Measurements from ENCODE around the gene ABCC1.

Gene ABCC1

DNA sequence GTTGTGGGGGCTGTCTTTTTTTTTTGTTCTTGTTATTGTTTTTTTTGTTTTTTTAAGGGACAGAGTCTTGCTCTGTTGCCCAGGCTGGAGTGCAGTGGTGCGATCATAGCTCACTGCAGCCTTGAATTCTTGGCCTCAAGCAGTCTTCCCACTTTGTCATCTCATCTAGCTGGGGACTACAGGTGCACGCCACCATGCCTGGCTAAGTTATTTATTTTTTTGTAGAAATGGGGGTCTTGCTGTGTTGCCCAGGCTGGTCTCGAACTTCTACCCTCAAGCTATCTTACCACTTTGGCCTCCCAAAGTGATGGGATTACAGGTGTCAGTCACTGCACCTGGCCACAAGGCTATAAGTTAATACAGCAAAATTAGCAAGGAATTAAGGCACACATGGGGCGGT lies 101.7 kb downstream of the ABCC1 start:
- DNase-seq, result no peak

DNA sequence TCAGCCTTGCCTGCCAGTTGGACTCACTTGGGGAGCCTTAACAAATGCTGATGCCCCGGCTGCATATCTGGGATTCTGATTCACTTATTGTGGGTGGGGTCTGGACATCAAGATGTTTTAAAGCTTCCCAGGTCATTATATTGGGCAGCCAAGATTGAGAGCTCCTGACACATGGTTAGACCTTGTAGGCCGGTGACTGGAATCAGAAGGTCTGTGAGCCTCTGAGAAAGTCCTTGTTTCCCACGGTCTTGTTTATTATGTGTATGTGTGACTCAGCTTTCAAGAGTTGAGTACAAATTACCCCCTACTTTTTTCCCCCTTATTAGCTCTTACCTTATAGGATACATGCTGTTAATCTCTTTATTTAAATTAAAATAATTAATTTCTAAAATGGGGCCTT lies 103.5 kb downstream of the ABCC1 start:
- no peak for DNase-seq

DNA sequence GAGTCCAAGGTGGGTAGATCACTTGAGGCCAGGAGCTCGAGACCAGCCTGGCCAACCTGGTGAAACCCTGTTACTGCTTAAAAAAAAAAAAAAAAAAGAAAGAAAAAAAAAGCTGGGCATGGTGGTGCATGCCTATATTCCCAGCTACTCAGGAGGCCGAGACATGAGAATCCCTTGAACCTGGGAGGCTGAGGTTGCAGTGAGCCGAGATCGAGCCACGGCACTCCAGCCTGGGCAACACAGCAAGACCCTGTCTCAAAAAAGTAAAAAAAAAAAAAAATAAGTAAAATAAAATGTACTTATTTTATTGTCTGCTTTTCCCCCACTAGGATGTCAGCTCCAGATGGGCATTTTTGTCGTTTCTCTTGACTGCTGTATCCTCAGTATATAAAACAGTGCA lies 107.7 kb downstream of the ABCC1 start:
- no peak for DNase-seq

DNA sequence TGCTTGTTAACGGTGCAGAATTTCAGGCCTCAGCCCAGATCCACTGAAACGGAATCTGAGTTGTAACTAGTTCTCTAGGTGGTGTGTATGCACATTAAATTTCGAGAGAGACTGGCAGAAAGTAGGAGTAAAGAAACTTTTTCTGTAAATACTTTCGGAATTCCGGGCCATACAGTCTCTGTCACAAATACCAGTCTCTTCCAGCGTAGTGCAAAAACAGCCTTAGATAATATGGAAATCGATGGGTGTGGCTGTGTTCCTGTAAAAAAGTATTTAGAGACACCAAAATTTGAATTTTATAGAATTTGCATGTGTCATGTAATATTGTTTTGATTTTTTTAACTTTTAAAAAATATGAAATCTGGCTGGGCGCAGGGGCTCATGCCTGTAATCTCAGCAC lies 109.7 kb downstream of the ABCC1 start:
- no peak for DNase-seq

DNA sequence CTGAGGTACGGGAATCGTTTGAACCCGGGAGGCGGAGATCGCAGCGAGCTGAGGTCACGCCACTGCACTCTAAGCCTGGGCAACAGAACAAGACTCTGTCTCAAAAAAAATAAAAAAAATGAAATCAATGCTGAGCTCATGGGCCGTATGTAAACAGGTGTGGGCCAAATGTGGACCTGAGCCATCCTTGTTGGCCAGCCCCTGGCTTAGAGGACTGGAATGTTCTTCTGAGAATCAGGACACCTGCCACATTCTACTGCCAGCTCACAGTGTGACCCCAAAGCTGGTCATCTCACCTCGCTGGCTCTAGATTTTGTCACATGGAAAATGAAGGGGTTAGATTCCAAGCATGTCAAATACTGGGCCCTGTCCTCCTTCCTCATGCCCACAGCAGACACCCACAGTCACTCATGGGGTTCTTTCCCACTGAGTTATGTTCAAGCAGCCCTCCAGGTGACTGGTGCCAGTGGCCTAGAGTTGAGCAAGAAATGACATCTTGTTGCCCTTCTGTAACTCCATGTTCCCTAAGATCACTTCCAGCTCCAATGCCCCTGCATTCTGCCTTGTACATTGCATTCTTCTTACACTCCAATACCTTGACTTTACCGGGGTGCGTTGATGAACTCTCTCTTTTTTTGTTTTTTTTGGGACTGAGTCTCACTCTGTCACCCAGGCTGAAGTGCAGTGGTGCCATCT lies 110.6 kb downstream of the ABCC1 start:
- DNase-seq, result no peak

DNA sequence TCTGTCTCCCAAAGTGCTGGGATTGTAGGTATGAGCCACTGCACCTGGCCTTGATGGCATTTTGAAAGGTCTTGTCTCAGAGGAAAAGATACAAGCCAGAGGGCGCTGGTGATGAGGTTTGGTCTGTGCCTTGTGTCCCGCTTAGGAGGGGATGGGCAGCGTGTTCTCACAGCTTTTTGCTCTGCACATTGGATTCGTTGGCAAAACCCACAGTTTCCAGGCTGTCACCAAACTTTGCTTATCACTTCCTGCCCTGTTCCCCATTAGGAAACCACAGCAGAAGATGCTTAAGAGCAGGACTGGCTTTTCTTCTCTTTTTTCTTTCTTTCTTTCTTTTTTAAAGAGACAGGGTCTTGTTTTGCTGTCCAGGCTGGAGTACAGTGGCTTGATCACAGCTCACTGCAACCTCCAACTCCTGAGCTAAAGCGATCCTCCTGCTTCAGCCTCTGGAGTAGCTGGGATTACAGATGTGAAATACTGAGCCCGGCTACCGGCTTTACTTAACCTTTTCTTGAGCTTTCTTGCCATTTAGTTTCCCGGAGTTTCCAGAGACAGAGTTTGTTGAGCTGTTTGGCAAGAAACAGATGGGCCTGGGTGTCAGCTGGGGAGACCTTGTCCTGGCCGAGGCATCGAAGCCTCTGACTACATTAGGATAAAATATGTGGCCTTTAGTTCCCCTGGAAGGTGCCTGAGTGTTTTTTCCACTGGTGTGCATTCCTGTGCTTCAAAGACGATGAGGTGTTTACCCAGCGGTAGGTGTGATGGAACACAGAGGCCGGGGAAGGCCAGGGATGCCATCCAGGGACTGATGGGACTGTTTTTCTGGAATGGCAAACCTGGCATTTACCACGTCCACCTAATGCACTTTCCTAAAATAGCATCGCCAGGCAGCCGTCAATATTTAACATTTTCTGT lies 112.9 kb downstream of the ABCC1 start:
- peak; percentile 80 for DNase-seq

DNA sequence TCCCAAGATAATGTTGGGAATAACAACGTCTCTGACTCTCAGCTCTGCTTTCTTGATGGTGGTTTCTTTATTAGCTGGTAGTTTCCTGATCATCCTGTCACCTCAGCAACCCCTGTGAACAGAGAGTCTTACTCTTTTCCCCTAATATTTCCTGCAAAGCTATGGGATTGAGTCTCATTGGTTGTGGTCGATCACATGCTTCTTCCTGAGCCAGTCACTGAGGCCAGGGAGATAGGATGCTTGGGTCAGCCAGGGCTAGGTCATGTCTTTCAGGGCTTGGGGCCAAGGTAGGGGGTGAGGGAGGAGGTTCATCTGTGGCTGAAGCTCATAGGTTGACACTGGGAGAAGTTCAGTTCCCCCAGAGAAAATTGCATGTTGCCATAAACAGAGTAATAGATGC lies 114.3 kb downstream of the ABCC1 start:
- peak; percentile 58 for DNase-seq

DNA sequence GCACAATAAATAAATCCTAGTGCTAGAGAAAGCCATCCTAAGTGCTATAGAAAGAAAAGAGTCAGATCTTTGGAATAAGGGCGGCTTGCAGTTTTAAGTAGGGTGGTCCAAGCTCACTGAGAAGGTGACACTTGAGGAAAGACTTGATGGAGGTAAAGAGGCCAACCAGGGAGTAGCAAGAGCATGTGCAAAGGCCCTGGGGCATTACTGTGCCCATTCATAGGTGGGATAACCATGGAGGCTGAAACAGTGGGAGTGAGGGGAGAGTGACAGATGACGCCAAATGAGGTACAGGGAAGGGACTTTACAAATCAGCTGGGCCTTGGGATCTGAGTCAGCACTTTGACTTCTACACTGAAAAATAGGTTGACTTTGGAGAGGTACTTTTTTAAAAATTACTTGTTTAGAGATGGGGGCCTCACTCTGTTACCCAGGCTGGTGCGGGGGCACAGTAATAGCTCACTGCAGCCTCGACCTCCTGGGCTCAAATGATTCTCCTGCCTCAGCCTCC lies 115.5 kb downstream of the ABCC1 start:
- no peak for DNase-seq

DNA sequence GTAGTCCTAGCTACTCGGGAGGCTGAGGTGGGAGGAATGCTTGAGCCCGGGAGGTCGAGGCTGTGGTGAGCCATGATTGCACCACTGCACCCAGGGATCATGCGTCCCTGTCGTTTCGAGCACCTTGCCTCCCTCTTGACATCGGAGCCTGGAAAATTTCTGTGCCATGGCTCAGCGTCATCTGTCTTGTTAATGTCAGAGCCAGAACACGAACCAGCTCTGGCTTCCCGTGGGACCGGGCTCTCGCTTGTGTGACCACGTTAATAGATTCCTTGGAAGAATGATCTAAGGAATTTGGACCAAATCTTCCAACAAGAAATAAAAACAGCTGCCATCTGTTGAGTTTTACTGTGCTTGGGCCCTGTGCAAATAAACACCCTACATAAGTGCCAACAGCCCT lies 117.7 kb downstream of the ABCC1 start:
- no peak for DNase-seq

DNA sequence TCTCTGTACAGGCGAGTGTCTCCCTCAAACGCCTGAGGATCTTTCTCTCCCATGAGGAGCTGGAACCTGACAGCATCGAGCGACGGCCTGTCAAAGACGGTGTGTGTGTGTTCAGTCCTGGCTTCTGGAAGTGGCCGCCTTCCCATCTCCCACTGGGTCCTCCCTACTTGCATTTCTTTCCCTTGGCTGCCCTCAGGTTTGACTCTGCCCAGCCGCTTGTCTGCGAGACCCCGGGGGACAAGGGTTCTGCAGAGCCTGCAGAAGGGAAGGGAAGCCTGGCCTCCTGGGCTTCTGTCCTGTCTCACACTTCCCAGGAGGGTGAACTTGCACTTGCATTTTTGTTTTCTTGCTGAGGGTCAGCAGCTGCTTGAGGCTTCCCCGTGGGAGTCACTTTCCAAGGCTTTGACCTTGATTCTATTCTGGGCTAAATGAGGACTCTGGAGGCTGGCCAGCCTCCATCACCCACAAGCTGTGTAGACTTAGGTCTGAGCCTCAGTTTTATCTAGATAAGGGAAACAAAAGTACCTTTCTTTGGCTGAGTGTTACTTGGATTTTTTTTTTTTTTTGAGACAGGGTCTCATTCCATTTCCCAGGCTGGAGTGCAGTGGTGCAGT lies 122.3 kb downstream of the ABCC1 start:
- DNase-seq, result no peak

DNA sequence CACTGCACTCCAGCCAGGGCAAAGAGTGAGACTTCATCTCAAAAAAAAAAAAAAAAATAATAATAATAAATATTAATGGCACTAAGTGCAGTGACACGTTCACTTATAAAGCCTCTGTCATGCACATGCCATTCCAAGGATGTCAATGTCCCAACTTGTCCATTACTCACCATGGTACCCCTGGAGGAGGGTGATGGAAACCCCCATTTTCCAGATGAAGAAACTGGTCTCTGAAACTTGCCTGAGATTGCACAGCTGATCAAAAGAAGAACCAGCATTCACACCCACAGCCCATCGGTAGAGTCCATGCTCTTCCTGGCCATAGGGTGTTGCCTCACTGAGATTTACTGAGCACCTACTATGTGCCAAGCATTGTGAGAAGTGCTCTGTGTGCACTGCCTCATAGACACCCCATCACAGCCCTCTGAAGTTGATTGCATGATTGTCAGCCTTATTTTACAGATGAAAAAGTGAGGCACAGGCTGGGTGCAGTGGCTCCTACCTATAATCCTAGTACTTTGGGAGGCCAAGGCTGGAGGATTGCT lies 123.7 kb downstream of the ABCC1 start:
- DNase-seq, result no peak

DNA sequence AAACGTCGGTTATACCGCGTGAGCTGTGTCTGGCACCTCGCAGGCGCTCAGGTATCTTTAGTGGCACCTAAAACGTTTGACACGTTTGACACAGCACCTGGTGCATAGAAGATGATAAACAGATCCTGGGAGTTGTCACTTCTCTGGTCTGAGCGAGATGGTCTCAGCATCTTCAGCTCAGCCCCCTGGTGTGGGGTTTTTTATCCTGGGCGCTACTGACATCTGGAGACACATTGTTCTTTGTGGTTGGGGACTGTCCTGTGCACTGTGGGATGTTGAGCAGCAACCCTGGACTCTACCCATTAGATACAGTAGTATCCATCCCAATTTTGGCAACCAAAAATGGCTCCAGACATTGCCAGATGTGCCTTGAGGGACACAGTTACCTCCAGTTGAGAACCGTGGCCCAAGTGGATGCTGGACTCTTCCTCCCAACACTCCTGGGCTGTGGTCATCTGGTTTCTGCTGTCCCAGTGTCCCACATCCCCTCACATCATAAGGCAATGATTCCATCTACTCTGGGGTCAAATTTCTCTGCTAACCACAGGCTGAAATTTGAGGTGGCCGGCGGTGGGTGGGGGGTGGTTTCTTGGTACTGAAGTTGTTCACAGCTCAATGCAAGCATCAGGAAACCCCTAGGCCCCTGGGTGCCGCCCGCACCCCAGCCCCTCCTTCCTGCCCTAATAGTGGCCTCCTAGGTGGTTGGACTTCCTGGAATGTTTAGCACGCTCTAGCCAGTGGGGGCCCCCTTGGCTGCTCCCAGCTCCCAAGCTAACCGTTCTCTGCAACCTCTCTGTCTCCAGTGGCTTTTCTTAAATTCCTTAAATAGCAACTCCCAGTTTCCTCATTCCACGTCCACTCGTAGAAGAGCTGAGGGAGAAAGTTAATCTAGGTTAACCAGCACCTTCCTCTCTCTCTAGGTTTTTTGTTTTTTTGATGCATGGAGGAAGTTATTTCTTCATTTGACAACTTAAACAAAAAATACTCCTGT lies 124.8 kb downstream of the ABCC1 start:
- peak; percentile 63 for DNase-seq

DNA sequence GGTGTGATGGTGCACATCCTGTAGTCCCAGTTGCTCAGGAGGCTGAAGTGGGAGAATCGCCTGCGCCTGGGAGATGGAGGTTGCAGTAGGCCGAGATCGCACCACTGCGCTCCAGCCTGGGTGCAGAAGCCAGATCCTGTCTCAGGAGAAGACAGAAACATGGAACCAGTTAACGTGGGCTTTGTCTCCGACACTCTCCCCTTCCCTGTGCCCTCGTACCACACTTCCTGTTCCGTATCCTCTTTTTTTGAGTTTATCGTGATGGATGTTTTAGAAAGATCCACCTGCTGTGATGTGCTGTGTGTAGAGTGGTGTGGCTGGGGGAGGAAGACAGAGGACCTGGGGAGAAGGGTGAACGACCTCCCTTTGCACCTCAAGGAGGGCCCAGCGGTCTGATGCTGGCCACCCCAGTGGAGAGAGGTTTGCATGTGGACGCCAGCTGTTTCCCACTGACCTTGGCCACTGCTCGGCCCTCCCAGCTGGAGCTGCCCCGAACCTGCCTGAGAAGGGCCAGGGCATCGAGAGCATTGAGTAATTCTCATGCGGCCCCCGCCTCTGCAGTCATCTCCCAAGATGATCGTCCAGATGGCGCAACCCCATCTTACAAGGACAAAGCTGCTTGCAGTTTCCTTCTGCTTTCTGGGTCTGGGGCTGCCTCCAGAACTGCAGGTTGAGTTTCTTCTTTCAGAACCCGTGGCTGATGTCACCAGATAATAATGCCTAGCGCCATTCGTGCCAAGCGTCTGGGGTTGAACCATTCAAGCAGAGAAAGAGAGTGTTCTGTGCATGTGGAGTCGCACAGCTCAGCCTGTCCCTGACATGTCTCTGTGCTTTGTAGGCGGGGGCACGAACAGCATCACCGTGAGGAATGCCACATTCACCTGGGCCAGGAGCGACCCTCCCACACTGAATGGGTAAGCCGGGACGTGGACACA lies 126.3 kb downstream of the ABCC1 start:
- DNase-seq, result peak; percentile 72

DNA sequence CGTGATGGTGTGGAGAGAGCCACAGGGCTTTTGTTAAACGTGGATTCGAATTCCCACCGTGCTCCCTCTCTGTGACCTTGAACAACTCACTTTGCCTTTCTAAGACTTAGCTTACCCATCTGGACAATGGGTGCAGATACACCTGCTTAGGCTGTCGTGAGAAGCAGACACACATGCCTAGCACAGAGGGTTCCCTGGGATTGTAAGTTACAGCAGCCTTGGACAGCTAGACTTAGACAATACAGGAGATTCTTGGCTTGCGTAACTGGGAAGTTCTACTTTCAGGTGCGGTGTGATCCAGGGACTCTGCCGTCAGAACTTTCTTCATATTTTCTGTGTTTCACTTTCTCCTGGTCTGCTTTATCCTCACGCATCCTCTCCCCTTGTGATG lies 127.0 kb downstream of the ABCC1 start:
- DNase-seq, result peak; percentile 59

DNA sequence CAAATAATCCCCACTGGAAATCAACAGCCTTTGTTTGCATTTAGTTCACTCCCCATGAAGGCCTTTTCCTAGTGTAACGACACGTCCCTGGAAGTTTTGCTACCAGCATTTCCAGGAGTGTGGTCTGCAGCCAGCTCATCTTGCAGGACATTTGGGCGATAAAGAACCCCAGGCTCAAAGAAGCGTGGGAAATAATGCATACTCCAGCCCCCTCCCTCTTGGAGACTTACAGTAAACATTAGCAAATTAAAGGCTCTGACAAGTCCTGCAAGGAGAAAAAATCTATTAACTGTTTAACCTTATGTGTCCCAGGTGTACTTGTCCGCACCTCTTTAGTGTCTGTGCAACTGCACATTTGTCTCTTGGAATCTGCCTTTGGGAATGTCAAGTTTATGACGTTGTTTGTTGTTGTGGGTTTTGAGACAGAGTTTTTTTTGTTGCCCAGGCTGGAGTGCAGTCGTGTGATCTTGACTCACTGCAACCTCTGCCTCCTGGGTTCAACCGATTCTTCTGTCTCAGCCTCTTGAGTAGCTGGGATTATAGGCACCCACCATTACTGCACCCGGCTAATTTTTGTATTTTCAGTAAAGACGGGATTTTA lies 131.1 kb downstream of the ABCC1 start:
- no peak for DNase-seq

DNA sequence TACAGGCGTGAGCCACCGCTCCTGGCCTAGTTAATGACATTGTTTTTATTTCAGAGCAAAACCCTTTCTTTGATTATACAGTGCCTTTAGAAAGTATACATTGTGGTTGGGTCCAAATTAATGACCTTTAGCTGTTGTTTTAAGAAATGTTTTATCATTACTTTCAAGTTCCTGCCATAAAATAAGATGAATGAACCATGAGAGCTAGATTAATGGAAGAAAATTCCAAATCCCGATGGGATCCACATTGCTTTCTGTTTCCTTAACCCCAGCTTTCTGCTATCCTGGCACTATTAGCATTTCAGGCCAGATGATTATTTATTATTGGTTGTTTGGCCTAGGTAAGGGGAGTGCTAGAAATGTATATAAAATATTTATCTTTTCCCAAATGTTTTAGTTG lies 131.7 kb downstream of the ABCC1 start:
- no peak for DNase-seq

DNA sequence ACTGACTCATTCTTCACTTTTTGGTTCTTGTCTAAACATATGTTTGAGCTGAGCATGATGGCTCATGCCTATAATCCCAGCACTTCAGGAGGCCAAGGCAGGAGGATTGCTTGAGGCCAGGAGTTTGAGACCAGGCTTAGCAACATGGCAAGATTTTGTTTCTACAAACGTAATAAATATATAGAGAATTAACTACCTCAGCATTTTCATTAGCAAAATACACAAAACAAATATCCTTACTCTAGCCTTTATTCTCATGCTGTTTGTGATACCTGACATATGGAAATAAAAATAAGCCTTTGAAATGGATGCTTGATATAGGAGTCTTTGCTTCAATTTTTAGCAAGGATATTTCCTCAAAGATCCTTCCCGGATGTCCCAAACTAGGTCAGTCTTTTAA lies 132.8 kb downstream of the ABCC1 start:
- no peak for DNase-seq

DNA sequence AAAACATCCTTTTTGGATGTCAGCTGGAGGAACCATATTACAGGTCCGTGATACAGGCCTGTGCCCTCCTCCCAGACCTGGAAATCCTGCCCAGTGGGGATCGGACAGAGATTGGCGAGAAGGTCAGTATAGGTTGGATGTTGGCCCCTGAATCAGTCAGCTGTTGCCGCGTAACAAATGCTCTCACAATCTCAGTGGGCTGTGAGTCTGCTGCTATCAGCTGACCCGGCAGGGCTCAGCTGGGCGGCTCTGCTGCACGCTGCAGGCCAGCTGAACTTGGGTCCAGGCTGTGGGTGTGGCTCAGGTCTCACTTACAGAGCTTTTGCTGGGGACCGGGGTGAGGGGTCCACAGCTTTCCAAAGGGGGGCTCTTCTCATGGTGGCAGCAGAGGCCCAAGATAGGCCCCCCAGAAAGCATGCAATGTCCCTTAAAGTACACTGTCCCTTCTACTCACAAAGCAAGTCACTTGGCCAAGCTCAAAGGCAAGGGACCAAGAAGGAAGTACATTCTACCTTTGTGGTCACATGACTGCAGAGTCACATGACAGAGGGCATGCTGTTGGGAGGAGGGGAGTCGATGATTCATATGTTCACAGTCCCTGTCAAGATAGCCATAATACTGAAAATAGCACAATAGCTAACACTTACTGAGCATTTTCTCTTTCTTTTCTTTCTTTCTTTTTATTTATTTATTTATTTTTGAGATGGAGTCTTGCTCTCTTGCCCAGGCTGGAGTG lies 134.2 kb downstream of the ABCC1 start:
- DNase-seq, result no peak

DNA sequence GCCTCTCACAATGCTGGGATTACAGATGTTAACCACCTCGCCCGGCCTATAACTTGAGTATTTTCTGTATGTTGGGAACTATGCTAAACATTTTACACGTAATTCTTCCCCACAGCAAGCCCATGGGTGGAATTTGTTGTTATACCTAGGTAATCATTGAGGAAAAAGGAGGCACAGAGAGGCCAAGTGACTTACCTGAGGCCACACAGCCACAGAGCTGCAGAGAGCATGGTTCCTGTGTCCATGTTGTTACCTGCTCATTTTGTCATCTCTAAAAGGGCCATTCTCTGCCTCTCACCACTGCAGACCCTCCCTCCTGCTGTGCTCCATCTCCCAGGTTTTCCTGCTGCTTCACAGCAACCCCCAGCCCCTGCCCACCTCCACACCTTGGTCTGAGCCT lies 135.5 kb downstream of the ABCC1 start:
- DNase-seq, result no peak
